Vagina (tissue), 2 donors: Measurements from ENCODE around the gene PLEKHM1.
"Not testable (repeated sequence)": the region's sequence is repeated elsewhere in the genome, so short reads cannot be mapped to it uniquely, and the experiment has no call there.

ENCODE experiments used
- CTCF ChIP-seq, 3 experiments: fragments of 450-650 bp in 2 of 3; fragments of 200-600 bp in 1 of 3; sonication (generic) in 1 of 3; IDR thresholded peaks; one replicate each; pipeline ENCODE4 v1.5.1; 2017 to 2019; ENCODE audit warnings: antibody characterized with exemption in 3 of 3, mild to moderate bottlenecking in 2 of 3, moderate library complexity in 2 of 3
- POLR2A ChIP-seq, 2 donors: fragments of 450-650 bp; IDR thresholded peaks; one replicate each; pipeline ENCODE4 v1.6.1; 2017; ENCODE audit warnings: antibody characterized with exemption in 2 of 2, mild to moderate bottlenecking in 2 of 2, moderate library complexity in 2 of 2
- POLR2AphosphoS5 ChIP-seq, 2 donors: sonication (generic); formaldehyde crosslinking; IDR thresholded peaks; one replicate each; pipeline ENCODE4 v1.9.0; 2017; ENCODE audit warnings: antibody characterized with exemption in 2 of 2, mild to moderate bottlenecking in 2 of 2, low read depth in 1 of 2; ENCODE audit not compliant: insufficient read depth in 1 of 2

- TF ChIP-seq CTCF (IDR thresholded peaks at IDR 0.05); POLR2A (IDR thresholded peaks at IDR 0.05); POLR2AphosphoS5 (IDR thresholded peaks at IDR 0.05; ENCODE audit: insufficient read depth in 1 of 2, low read depth in 1 of 2): not testable (repeated sequence)
These were observed 1.6 kb upstream of the PLEKHM1 start for GRCh38 chr17:45492156-45492555.
